Osteocyte (in vitro differentiated cells): ENCODE data around the gene EOMES. TPM values are rescaled to one million over a fixed set of nuclear protein-coding genes. Genes with fewer than 3 reads are reported as not detected.
A peak's percentile ranks its signal among the peaks of the same experiment; 100 is the strongest.
"Not testable (repeated sequence)": the region's sequence is repeated elsewhere in the genome, so short reads cannot be mapped to it uniquely, and the experiment has no call there.

Experiments used
- DNase-seq: peaks from one replicate; pipeline ENCODE4 v3.0.0; 2021; ENCODE audit warnings: mixed read lengths; ENCODE audit not compliant: unreplicated experiment; ENCODE audit errors: extremely low spot score
- H3K27ac Mint-ChIP-seq: one replicate; pipeline ENCODE4 v1.8.0; 2021; ENCODE audit warnings: mild to moderate bottlenecking, mixed read lengths; ENCODE audit not compliant: unreplicated experiment
- H3K27me3 Mint-ChIP-seq: one replicate; pipeline ENCODE4 v1.8.0; 2021; ENCODE audit warnings: mixed read lengths; ENCODE audit not compliant: unreplicated experiment
- H3K36me3 Mint-ChIP-seq: one replicate; pipeline ENCODE4 v1.8.0; 2021; ENCODE audit warnings: mixed read lengths; ENCODE audit not compliant: unreplicated experiment
- H3K4me1 Mint-ChIP-seq: one replicate; pipeline ENCODE4 v1.8.0; 2021; ENCODE audit warnings: mixed read lengths; ENCODE audit not compliant: unreplicated experiment
- H3K4me3 Mint-ChIP-seq: one replicate; pipeline ENCODE4 v1.8.0; 2021; ENCODE audit warnings: mild to moderate bottlenecking, moderate library complexity, mixed read lengths; ENCODE audit not compliant: unreplicated experiment
- H3K9me3 Mint-ChIP-seq: one replicate; pipeline ENCODE4 v1.8.0; 2021; ENCODE audit warnings: mixed read lengths; ENCODE audit not compliant: unreplicated experiment
- long read RNA-seq: library from polyadenylated mRNA; unstranded; transcript quantifications from one replicate; pipeline ENCODE4 v2.0.0, GENCODE V29; 2021
- total RNA-seq: library from RNA; stranded (reverse); gene quantifications from 2 replicates; pipeline ENCODE4 v1.2.1, GENCODE V29; 2021
- TF ChIP-seq, protein P1 (sequence below): fragments of 200-600 bp; sonication (generic); IDR thresholded peaks from 2 replicates; pipeline ENCODE4 v1.5.0; 2021; ENCODE audit warnings: antibody characterized with exemption, mild to moderate bottlenecking, moderate library complexity

EOMES gene
- total RNA-seq, result not detected in 2 replicates
- long read RNA-seq, result 0 reads

DNA sequence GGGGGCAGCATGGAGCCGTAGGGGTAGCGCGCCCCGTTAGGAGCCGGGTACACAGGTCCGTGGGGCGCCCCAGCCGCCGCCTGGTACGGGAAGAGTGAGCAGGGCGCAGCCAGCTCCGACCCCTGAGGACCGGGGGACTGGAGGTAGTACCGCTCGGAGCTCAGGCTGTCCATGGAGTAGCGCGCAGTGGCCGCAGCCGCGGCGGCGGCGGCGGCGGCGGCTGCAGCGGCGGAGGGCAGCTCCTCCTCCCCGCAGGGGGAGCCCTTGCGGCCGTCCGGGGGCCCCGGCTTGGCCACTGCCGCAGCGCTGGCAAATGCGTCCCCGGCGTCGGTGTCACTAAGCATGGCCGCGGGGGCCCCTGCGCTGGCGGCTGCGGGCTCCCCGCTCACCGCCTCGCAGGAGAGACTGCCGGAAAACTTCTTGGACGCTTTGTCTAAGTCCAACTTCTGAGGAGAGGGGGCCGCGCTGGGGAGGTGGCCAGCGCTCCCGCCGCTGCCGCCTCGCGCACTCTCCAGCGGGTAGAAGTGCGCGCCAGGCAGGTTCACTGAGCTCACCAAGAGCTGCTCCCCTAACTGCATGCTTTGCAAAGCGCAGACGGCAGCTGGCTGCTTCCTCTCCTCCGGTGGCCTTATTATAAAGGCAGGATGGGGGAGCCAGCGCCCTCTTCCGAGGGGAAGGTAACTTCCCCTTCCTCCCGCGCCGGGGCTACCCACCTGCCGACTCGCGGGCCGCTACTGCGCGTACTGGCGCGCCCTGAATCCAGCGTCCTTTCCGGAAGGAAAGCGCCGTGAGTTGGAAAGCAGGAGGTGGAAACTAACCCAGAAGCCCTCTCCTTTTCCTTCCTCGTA is at the start of gene EOMES:
TSS of gene EOMES (minus strand) at position 607 of the 848 bp plus-strand sequence. CDS start at position 578, 29 bp downstream.
- H3K27me3 Mint-ChIP-seq, result peaks cover 91% of the 10 kb centered on the region
- H3K36me3 Mint-ChIP-seq, result no peaks in the 10 kb centered on the region
- peak; percentile 80 for DNase-seq
- H3K27ac Mint-ChIP-seq, result no peak within 1 kb of the TSS
- H3K9me3 Mint-ChIP-seq, result no peaks in the 10 kb centered on the region
- H3K4me1 Mint-ChIP-seq, result peaks cover 36% of the 10 kb centered on the region
- TF ChIP-seq, protein P1, sequence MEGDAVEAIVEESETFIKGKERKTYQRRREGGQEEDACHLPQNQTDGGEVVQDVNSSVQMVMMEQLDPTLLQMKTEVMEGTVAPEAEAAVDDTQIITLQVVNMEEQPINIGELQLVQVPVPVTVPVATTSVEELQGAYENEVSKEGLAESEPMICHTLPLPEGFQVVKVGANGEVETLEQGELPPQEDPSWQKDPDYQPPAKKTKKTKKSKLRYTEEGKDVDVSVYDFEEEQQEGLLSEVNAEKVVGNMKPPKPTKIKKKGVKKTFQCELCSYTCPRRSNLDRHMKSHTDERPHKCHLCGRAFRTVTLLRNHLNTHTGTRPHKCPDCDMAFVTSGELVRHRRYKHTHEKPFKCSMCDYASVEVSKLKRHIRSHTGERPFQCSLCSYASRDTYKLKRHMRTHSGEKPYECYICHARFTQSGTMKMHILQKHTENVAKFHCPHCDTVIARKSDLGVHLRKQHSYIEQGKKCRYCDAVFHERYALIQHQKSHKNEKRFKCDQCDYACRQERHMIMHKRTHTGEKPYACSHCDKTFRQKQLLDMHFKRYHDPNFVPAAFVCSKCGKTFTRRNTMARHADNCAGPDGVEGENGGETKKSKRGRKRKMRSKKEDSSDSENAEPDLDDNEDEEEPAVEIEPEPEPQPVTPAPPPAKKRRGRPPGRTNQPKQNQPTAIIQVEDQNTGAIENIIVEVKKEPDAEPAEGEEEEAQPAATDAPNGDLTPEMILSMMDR, result peak; percentile 45
- peak within 1 kb of the TSS; percentile 65 for H3K4me3 Mint-ChIP-seq

DNA sequence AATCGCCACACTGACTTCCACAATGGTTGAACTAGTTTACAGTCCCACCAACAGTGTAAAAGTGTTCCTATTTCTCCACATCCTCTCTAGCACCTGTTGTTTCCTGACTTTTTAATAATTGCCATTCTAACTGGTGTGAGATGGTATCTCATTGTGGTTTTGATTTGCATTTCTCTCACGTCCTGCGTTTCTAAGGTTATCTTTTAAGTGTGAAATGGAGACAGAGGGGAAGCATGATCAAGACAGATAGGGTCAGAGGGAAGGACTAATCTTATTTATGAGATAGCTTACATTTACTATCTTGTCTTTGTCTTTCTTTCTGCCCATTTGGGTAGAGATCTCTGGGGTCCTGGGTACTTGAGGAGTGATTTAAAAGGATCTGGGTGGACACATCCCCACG is 48.3 kb upstream of the EOMES start:
- not testable (repeated sequence) for H3K9me3 Mint-ChIP-seq, H3K27ac Mint-ChIP-seq, DNase-seq, H3K4me3 Mint-ChIP-seq, H3K4me1 Mint-ChIP-seq, H3K36me3 Mint-ChIP-seq
- peaks cover 21% of the 10 kb centered on the region for H3K27me3 Mint-ChIP-seq

DNA sequence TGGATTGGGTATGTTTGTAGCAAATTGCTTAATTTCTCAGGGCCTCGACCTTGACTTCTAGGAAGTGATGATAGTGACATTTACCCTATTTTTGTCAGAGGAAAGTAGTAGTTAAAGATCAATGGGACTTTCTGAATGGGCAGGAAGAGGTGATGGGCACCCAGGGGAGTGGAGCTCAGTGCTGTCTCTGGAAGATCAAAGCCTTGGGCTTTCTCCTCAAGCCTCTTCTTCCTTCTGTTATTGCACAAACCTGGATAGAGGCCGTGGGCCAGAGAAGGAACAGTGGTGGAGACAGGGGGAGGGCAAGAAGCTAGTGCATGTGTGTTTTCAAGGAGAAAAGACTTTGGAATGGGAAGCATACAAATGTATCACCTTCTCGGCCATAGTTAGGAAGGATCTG is 44.9 kb upstream of the EOMES start:
- no peaks in the 10 kb centered on the region for H3K4me1 Mint-ChIP-seq
- no peak for DNase-seq
- H3K27me3 Mint-ChIP-seq, result peaks cover 25% of the 10 kb centered on the region
- H3K9me3 Mint-ChIP-seq, result no peaks in the 10 kb centered on the region
- H3K4me3 Mint-ChIP-seq, result no peak overlapping the region
- TF ChIP-seq, protein P1, result no peak
- no peak overlapping the region for H3K27ac Mint-ChIP-seq
- H3K36me3 Mint-ChIP-seq, result no peaks in the 10 kb centered on the region

DNA sequence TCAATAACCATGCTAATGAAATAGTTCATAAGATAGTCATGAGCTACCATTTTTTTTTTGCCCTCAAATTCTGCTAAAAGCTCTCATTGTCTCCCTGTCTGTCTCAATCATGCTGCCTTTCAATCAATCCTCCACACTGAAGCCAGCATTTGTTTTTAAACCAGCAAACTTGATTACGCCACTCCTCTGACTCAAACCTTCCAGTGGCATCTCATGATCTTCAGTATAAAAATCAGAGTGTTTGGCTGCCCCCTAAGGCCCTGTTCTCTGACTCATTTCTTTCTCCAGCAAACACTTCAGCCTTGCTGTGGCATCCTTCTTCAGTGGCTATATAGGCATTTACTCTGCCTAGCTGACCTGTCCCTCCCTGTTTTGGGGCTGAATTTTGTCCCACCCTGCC is 36.0 kb upstream of the EOMES start:
- Mint-ChIP-seq H3K27ac (peak overlapping the region; percentile 32), H3K36me3 (no peaks in the 10 kb centered on the region), H3K4me3 (no peak overlapping the region), H3K9me3 (no peaks in the 10 kb centered on the region), H3K27me3 (peaks cover 22% of the 10 kb centered on the region), H3K4me1 (peaks cover 5% of the 10 kb centered on the region)
- no peak for DNase-seq
- TF ChIP-seq, protein P1, result no peak

DNA sequence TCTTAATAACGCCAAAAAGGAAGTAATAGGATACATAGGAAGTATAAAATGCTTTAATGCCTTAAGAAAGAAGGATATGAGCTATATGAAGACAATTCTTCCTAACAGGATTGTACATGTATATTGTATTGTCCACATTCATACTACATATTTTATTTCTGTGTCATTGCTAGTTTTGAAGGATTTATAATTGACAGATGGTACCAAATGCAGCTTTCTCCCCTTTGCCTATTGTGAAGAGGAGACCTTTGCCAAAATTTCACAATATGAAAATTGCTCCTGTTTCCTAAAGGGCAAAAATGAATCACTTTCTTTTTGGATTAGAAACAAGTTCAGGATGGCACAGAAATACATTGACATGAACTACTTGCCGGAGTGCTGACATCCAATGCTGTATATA is 34.8 kb upstream of the EOMES start:
- H3K36me3 Mint-ChIP-seq, result no peaks in the 10 kb centered on the region
- no peak overlapping the region for H3K4me3 Mint-ChIP-seq
- no peak overlapping the region for H3K27ac Mint-ChIP-seq
- no peaks in the 10 kb centered on the region for H3K9me3 Mint-ChIP-seq
- TF ChIP-seq, protein P1, result no peak
- peaks cover 5% of the 10 kb centered on the region for H3K4me1 Mint-ChIP-seq
- peaks cover 18% of the 10 kb centered on the region for H3K27me3 Mint-ChIP-seq
- DNase-seq, result no peak
